HL-60 (cell line): ENCODE results near the gene METTL25B.

Experiments used
- DNase-seq, 2 experiments: peaks; one replicate each; pipeline ENCODE4 v3.0.0-alpha.2; 2010 to 2020; ENCODE audit warnings: low read depth in 1 of 2, low spot score in 1 of 2
- H3K27ac ChIP-seq: fragments of 250-450 bp; sonication (Bioruptor Pico); replicated peaks from 2 replicates; pipeline ENCODE4 v1.5.1; 2020; ENCODE audit warnings: mild to moderate bottlenecking, moderate library complexity
- H3K27me3 ChIP-seq: fragments of 250-450 bp; sonication (Bioruptor Pico); 2 replicates; pipeline ENCODE4 v1.5.1; 2021; ENCODE audit warnings: mild to moderate bottlenecking, moderate library complexity; ENCODE audit not compliant: insufficient read depth, poor library complexity, severe bottlenecking
- H3K4me3 ChIP-seq: replicated peaks from 2 replicates; pipeline ENCODE4 v1.5.1; 2011; ENCODE audit warnings: mild to moderate bottlenecking, control low read depth, low read length; ENCODE audit not compliant: insufficient read depth
- GABPA ChIP-seq: IDR thresholded peaks from 2 replicates; pipeline ENCODE4 v1.6.1; 2012; ENCODE audit warnings: low read depth
- POLR2AphosphoS5 ChIP-seq: IDR thresholded peaks from 2 replicates; pipeline ENCODE4 v1.6.1; 2012; ENCODE audit warnings: low read depth
- SPI1 ChIP-seq: IDR thresholded peaks from 2 replicates; pipeline ENCODE4 v1.6.1; 2012; ENCODE audit warnings: low read depth, mild to moderate bottlenecking, borderline replicate concordance
- TF ChIP-seq, protein P1 (sequence below): IDR thresholded peaks from 2 replicates; pipeline ENCODE4 v1.6.1; 2012; ENCODE audit warnings: low read depth; ENCODE audit not compliant: insufficient replicate concordance
- TF ChIP-seq, protein P2 (sequence below): IDR thresholded peaks from one replicate; pipeline ENCODE4 v1.5.1; 2011; ENCODE audit warnings: low read length, control low read depth, inconsistent platforms; ENCODE audit not compliant: insufficient read depth

METTL25B gene

DNA sequence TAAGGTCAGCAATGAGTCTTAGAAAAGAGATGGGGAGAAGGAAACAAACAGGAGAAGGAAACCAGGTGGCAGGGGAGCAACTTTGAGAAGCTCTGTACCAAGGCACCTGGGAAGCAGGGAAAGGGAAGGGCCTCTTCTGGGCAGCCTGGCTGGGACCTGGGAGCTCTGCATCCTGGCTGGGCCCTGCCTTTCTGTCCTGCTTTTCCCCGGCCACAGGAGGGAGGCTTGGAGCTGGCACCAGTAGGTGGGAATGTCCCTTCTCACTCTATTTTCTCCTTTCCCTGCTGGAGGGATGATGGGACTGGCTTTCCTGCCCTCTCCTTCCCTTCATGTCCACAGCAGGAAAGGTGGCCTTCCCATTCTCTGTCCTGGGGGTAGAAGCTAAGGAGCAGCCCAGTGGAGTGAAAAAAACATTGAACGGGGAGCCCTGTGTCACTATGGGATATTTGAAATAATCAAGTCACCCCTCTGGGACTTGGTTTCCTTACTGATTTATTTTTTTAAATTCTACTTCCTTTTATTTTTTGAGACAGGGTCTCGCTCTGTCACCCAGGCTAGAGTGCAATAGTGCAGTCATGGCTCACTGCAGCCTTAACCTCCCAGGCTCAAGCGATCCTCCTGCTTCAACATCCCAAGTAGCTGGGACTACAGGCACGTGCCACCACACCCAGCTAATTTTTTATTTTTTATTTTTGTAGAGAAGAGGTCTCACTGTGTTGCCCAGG lies 45.9 kb upstream of the METTL25B start:
- DNase-seq, result no peak
- H3K4me3 ChIP-seq, result no peak overlapping the region
- TF ChIP-seq SPI1, result no peak
- no peak for TF ChIP-seq GABPA
- TF ChIP-seq, protein P1, sequence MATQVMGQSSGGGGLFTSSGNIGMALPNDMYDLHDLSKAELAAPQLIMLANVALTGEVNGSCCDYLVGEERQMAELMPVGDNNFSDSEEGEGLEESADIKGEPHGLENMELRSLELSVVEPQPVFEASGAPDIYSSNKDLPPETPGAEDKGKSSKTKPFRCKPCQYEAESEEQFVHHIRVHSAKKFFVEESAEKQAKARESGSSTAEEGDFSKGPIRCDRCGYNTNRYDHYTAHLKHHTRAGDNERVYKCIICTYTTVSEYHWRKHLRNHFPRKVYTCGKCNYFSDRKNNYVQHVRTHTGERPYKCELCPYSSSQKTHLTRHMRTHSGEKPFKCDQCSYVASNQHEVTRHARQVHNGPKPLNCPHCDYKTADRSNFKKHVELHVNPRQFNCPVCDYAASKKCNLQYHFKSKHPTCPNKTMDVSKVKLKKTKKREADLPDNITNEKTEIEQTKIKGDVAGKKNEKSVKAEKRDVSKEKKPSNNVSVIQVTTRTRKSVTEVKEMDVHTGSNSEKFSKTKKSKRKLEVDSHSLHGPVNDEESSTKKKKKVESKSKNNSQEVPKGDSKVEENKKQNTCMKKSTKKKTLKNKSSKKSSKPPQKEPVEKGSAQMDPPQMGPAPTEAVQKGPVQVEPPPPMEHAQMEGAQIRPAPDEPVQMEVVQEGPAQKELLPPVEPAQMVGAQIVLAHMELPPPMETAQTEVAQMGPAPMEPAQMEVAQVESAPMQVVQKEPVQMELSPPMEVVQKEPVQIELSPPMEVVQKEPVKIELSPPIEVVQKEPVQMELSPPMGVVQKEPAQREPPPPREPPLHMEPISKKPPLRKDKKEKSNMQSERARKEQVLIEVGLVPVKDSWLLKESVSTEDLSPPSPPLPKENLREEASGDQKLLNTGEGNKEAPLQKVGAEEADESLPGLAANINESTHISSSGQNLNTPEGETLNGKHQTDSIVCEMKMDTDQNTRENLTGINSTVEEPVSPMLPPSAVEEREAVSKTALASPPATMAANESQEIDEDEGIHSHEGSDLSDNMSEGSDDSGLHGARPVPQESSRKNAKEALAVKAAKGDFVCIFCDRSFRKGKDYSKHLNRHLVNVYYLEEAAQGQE, result no peak
- TF ChIP-seq POLR2AphosphoS5, result no peak
- TF ChIP-seq, protein P2, sequence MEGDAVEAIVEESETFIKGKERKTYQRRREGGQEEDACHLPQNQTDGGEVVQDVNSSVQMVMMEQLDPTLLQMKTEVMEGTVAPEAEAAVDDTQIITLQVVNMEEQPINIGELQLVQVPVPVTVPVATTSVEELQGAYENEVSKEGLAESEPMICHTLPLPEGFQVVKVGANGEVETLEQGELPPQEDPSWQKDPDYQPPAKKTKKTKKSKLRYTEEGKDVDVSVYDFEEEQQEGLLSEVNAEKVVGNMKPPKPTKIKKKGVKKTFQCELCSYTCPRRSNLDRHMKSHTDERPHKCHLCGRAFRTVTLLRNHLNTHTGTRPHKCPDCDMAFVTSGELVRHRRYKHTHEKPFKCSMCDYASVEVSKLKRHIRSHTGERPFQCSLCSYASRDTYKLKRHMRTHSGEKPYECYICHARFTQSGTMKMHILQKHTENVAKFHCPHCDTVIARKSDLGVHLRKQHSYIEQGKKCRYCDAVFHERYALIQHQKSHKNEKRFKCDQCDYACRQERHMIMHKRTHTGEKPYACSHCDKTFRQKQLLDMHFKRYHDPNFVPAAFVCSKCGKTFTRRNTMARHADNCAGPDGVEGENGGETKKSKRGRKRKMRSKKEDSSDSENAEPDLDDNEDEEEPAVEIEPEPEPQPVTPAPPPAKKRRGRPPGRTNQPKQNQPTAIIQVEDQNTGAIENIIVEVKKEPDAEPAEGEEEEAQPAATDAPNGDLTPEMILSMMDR, result no peak
- peaks cover 72% of the 10 kb centered on the region for H3K27me3 ChIP-seq
- H3K27ac ChIP-seq, result no peak overlapping the region

DNA sequence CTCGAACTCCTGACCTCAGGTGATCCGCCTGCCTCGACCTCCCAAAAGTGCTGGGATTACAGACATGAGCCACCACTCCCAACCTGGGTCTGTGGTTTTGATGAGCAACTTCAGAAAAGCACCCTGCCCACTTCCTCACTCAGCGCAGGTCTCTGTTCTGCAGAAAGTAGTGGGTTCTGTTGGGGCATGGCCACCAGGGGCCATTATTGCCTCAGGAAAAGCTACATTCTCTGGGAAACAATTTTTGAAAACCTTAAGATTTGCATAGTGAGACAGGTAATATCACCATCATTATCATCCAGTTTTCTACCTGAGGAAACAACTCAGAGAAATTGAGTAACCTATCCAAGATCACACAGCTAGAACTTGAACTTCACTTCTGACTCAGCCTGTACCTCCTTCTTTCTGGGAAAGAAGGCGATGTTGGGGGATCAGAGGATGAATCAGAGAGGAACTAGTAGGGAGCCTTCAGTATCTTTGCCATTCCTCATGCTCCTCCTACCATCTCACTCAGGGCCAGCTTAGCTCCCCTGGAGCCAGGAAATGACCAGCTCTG lies 44.0 kb upstream of the METTL25B start:
- Histone ChIP-seq H3K27ac (no peak overlapping the region), H3K27me3 (peaks cover 64% of the 10 kb centered on the region), H3K4me3 (no peak overlapping the region)
- TF ChIP-seq, protein P1, result no peak
- TF ChIP-seq SPI1, result peak; percentile 79
- DNase-seq, result peak in 1 of 2 experiments; percentile 28

DNA sequence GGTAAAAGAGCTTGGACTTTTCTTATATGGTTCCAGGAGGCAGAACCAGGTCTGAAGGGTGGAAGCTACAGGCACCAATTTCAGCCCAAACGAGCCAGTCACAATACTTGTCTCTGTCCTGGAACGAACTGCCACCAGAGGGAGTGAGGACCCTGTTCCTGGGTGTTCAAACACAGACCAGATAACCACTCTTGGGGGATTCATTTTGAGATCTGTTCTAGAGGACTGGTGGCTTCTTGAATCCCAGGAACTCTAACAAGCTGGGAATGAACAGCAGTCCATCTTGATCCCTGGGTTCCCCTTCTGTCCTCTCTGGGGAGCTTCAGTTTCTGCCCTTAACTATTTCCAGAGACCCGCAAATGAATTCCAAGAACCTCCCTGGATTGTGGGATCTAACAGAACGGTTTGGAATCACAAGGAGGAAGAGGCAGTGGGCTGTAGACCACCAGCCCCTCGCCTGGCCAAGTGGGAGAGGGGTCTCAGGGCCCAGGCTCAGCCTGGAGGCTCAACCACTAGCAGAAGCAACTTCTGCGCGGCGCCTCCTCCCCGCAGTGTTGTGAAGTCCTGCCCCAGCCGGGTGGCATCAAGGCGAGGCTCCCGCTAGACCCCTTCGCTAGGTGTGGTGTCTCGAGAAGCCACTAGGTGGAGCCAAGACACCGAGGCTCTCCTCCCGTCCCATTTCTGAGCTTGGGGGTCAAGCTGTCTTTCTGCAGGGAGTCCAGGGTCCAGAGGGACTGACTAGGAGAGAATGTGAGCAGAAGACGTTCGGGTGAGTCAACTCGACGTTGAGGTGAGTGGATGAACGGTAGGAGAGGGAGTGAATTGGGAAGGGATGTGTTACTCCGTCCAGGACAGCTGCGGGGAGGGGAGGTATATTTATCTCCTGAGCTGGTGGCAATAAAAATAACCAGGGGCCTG lies 39.0 kb upstream of the METTL25B start:
- no peak overlapping the region for H3K27ac ChIP-seq

More for the DNA sequence above, 39.0 kb upstream of the METTL25B start:
- DNase-seq, result peak; percentile 55 to 78
- TF ChIP-seq, protein P2, result peak; percentile 89
- TF ChIP-seq, protein P1, result no peak
- TF ChIP-seq GABPA, result no peak
- Histone ChIP-seq H3K4me3 (no peak overlapping the region), H3K27me3 (peaks cover 62% of the 10 kb centered on the region)
